ENCODE measurements around the gene SESN1.

The SESN1 gene

GRCh38 chr6:109058620-109059019 lies 36.0 kb downstream of the SESN1 start:
- TF ChIP-seq CTCF (IDR thresholded peaks at IDR 0.05; ENCODE audit: low read depth, low read length): no peak
- H3K4me3 ChIP-seq (ENCODE audit: low read depth, low read length): no peak overlapping the region

GRCh38 chr6:109056661-109057060 lies 38.0 kb downstream of the SESN1 start:
- no peak for TF ChIP-seq CTCF (IDR thresholded peaks at IDR 0.05; ENCODE audit: low read depth, low read length)
- H3K4me3 ChIP-seq (ENCODE audit: low read depth, low read length): no peak overlapping the region

GRCh38 chr6:109055771-109056235 lies 38.8 kb downstream of the SESN1 start:
- TF ChIP-seq CTCF (IDR thresholded peaks at IDR 0.05; ENCODE audit: low read depth, low read length): no peak
- no peak overlapping the region for H3K4me3 ChIP-seq (ENCODE audit: low read depth, low read length)

GRCh38 chr6:109053336-109053735 lies 41.3 kb downstream of the SESN1 start:
- no peak for TF ChIP-seq CTCF (IDR thresholded peaks at IDR 0.05; ENCODE audit: low read depth, low read length)
- no peak overlapping the region for H3K4me3 ChIP-seq (ENCODE audit: low read depth, low read length)

- no peak overlapping the region for H3K4me3 ChIP-seq (ENCODE audit: low read depth, low read length)
- no peak for TF ChIP-seq CTCF (IDR thresholded peaks at IDR 0.05; ENCODE audit: low read depth, low read length)
Measured at GRCh38 chr6:109052852-109053251, 41.8 kb downstream of the SESN1 start.

GRCh38 chr6:109052018-109052651 lies 42.5 kb downstream of the SESN1 start:
- no peak overlapping the region for H3K4me3 ChIP-seq (ENCODE audit: low read depth, low read length)
- TF ChIP-seq CTCF (IDR thresholded peaks at IDR 0.05; ENCODE audit: low read depth, low read length): no peak

- no peak overlapping the region for H3K4me3 ChIP-seq (ENCODE audit: low read depth, low read length)
- TF ChIP-seq CTCF (IDR thresholded peaks at IDR 0.05; ENCODE audit: low read depth, low read length): no peak
Measured at GRCh38 chr6:109051301-109052017, 43.2 kb downstream of the SESN1 start.
